ENCODE data around the gene SLC35F3. TPM values are rescaled to one million over a fixed set of nuclear protein-coding genes. Genes with fewer than 3 reads are reported as not detected.

The SLC35F3 gene
- total and polyA plus RNA-seq, 9 donors = 0.04 to 0.69 (median 0.17) TPM; not detected in 3

DNA sequence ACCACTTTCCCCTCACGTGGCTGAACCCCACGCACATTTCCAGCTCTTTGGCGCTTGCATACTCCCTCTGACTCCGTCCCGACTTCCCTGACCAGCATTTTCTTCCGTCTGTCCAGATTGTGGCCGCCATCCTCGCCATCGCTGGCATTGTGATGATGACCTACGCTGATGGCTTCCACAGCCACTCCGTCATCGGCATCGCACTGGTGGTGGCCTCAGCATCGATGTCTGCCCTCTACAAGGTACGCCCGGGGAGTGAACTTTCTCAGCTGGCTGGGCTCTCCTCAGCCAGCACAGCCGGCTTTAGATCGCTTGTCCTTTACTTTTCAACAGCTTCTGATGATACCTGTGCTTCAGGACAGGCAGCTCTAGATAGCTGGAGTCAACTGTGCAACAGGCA, 412.0 kb downstream of the SLC35F3 start:
- Histone ChIP-seq H3K27me3 (no peaks in the 10 kb centered on the region), H3K27ac (no peak overlapping the region), H3K4me3 (no peak overlapping the region), H3K9me3 (no peaks in the 10 kb centered on the region), H3K36me3 (no peaks in the 10 kb centered on the region), H3K4me1 (ENCODE audit: insufficient read depth) (no peaks in the 10 kb centered on the region)
- no peak for DNase-seq
- no peak for TF ChIP-seq POLR2A (IDR thresholded peaks at IDR 0.05)
- no peak for TF ChIP-seq EP300 (IDR thresholded peaks at IDR 0.05)
- TF ChIP-seq, protein P1, sequence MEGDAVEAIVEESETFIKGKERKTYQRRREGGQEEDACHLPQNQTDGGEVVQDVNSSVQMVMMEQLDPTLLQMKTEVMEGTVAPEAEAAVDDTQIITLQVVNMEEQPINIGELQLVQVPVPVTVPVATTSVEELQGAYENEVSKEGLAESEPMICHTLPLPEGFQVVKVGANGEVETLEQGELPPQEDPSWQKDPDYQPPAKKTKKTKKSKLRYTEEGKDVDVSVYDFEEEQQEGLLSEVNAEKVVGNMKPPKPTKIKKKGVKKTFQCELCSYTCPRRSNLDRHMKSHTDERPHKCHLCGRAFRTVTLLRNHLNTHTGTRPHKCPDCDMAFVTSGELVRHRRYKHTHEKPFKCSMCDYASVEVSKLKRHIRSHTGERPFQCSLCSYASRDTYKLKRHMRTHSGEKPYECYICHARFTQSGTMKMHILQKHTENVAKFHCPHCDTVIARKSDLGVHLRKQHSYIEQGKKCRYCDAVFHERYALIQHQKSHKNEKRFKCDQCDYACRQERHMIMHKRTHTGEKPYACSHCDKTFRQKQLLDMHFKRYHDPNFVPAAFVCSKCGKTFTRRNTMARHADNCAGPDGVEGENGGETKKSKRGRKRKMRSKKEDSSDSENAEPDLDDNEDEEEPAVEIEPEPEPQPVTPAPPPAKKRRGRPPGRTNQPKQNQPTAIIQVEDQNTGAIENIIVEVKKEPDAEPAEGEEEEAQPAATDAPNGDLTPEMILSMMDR (IDR thresholded peaks at IDR 0.05) = no peak
- intact Hi-C loops (cut with DNase I) = no loop called here
- WGBS, 3 donors = 90 to 95% (median 93%) methylated on average over 18 of the region's 18 CpGs

DNA sequence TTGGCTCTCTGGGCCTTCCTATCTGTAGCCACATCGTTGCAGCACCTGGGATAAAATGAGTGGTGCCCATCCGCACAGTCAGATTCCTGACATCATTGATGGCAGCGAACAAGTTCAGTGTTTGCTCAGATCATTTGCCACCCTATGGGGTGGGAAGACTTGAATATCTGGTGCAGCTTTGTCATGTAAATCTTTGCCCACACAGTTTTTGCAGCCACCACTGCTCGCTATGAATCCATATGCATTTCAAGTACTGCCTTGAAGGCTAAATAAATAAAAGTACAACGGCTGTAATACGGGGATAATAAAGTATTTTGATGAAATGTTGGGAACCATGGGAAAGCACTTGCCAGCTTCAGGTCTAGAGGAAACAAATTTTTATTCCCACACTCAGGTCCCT, 412.5 kb downstream of the SLC35F3 start:
- H3K4me1 ChIP-seq (ENCODE audit: insufficient read depth) = no peaks in the 10 kb centered on the region
- no peak overlapping the region for H3K27ac ChIP-seq
- intact Hi-C loops (cut with DNase I) = no loop called here
- H3K4me3 ChIP-seq = no peak overlapping the region
- DNase-seq = no peak
- H3K27me3 ChIP-seq = no peaks in the 10 kb centered on the region
- no peaks in the 10 kb centered on the region for H3K36me3 ChIP-seq
- H3K9me3 ChIP-seq = no peaks in the 10 kb centered on the region
- 62 to 69% (median 66%) methylated on average over 6 of the region's 6 CpGs for WGBS, 3 donors
- TF ChIP-seq EP300 (IDR thresholded peaks at IDR 0.05) (no peak), POLR2A (IDR thresholded peaks at IDR 0.05) (no peak)
- TF ChIP-seq, protein P1 (IDR thresholded peaks at IDR 0.05) = no peak

DNA sequence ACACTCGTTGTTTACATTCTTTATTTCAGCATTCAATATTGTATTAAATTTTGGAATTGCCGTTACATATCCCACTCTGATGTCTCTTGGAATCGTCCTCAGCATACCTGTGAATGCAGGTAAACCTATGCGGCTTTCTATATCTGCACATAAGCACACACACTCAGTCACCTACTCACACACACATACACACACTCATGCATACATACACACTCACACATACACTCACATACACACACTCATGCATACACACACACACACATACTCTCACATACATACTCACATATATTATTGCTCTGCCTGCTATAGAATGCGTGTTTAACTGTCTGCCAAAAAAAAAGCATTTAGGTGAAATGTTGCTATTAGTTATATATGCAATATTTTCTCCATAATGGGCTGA, 415.6 kb downstream of the SLC35F3 start:
- no peak overlapping the region for H3K27ac ChIP-seq
- WGBS, 3 donors = 72 to 87% (median 77%) methylated on average over 5 of the region's 5 CpGs
- DNase-seq = no peak
- no peaks in the 10 kb centered on the region for H3K36me3 ChIP-seq
- H3K27me3 ChIP-seq = no peaks in the 10 kb centered on the region
- intact Hi-C loops (cut with DNase I) = no loop called here
- no peaks in the 10 kb centered on the region for H3K4me1 ChIP-seq (ENCODE audit: insufficient read depth)
- H3K4me3 ChIP-seq = no peak overlapping the region
- no peaks in the 10 kb centered on the region for H3K9me3 ChIP-seq
- TF ChIP-seq POLR2A (IDR thresholded peaks at IDR 0.05) (no peak), EP300 (IDR thresholded peaks at IDR 0.05) (no peak)
- TF ChIP-seq, protein P1 (IDR thresholded peaks at IDR 0.05) = no peak

DNA sequence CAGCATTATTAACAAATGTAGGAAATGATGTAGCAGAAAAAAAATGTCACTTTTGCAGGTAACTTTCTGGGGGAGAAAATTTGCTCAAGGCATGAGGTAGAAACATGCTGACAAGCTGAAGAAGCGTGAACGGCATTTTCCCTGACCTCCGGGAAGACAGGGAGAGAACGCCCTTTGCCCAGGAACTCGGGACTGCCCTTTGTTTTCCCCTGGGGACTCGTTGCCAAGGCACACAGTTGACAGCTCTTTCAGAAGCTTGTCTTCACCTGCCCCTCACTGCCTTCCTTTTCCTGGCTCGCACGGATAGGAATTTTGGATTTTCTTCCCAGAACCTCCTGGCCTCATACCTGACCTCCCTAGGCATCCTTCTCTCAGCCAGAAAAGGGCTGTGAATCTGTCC, 416.1 kb downstream of the SLC35F3 start:
- TF ChIP-seq EP300 (IDR thresholded peaks at IDR 0.05) = no peak
- TF ChIP-seq, protein P1 (IDR thresholded peaks at IDR 0.05) = no peak
- no peak for TF ChIP-seq POLR2A (IDR thresholded peaks at IDR 0.05)
- no peaks in the 10 kb centered on the region for H3K36me3 ChIP-seq
- no peak overlapping the region for H3K4me3 ChIP-seq
- H3K27ac ChIP-seq = no peak overlapping the region
- no peaks in the 10 kb centered on the region for H3K27me3 ChIP-seq
- intact Hi-C loops (cut with DNase I) = no loop called here
- DNase-seq = no peak
- WGBS, 3 donors = 63 to 74% (median 74%) methylated on average over 8 of the region's 8 CpGs
- H3K4me1 ChIP-seq (ENCODE audit: insufficient read depth) = no peaks in the 10 kb centered on the region
- no peaks in the 10 kb centered on the region for H3K9me3 ChIP-seq

DNA sequence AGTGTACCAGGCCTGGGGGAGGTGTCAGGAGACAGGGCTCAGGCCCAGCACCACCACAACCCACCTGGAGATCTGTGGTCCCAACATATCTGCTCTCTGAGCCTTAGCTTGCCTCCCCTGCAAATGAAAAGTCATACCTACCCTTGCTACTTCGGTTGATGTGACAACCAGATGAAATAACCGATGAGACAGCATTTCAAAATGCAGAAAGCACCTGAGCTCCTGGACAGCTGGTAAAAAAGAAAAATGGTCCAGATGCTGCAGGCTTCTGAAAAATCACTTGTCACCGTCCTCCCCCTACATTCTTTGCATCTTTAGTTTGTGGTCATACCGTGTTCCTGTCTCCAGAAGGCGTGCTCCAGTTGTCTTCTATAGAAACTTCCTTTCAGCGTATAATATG, 416.8 kb downstream of the SLC35F3 start:
- no peak overlapping the region for H3K27ac ChIP-seq
- intact Hi-C loops (cut with DNase I) = no loop called here
- WGBS, 3 donors = 76 to 84% (median 80%) methylated on average over 6 of the region's 6 CpGs
- no peak overlapping the region for H3K4me3 ChIP-seq
- no peaks in the 10 kb centered on the region for H3K9me3 ChIP-seq
- DNase-seq = no peak
- no peaks in the 10 kb centered on the region for H3K27me3 ChIP-seq
- H3K4me1 ChIP-seq (ENCODE audit: insufficient read depth) = no peaks in the 10 kb centered on the region
- TF ChIP-seq POLR2A (IDR thresholded peaks at IDR 0.05) = no peak
- TF ChIP-seq, protein P1 (IDR thresholded peaks at IDR 0.05) = no peak
- TF ChIP-seq EP300 (IDR thresholded peaks at IDR 0.05) = no peak
- no peaks in the 10 kb centered on the region for H3K36me3 ChIP-seq

Data from ovary (tissue), 9 donors.